DND-41 (cell line): Measurements from ENCODE around the gene VPS16.
A peak's percentile ranks its signal among the peaks of the same experiment; 100 is the strongest.

Experiments
- ATAC-seq: fragments of 200-7000 bp; cut with Tn5 transposase; 3 replicates; pipeline ENCODE4 v1.9.1; 2021; ENCODE audit warnings: low read depth; ENCODE audit not compliant: insufficient read depth
- DNase-seq: peaks from one replicate; pipeline ENCODE4 v3.0.0-alpha.2; 2020
- H2AFZ ChIP-seq: 2 replicates; pipeline ENCODE4 v1.6.0; 2012; ENCODE audit warnings: low read depth, low read length
- H3K27ac ChIP-seq: 2 replicates; pipeline ENCODE4 v1.5.1; 2012; ENCODE audit warnings: low read length, inconsistent platforms
- H3K27me3 ChIP-seq: fragments of 200-600 bp; sonication (generic); 2 replicates; pipeline ENCODE4 v1.6.0; 2012; ENCODE audit warnings: low read length, mild to moderate bottlenecking, inconsistent platforms; ENCODE audit not compliant: insufficient read depth, poor library complexity
- H3K36me3 ChIP-seq: 2 replicates; pipeline ENCODE4 v1.5.1; 2012; ENCODE audit warnings: low read length, inconsistent platforms; ENCODE audit not compliant: insufficient read depth
- H3K4me1 ChIP-seq: 2 replicates; pipeline ENCODE4 v1.5.1; 2012; ENCODE audit warnings: mild to moderate bottlenecking, low read length; ENCODE audit not compliant: insufficient read depth
- H3K4me2 ChIP-seq: 2 replicates; pipeline ENCODE4 v1.6.0; 2012; ENCODE audit warnings: mild to moderate bottlenecking, moderate library complexity, low read length, inconsistent platforms; ENCODE audit not compliant: insufficient read depth
- H3K4me3 ChIP-seq, 2 experiments: fragments of 200-600 bp in 1 of 2; shearing (Covaris generic) in 1 of 2; 2 replicates each; pipeline ENCODE4 v1.5.1; 2012 to 2016; ENCODE audit warnings: inconsistent platforms in 2 of 2, low read length in 2 of 2, mild to moderate bottlenecking in 2 of 2, low read depth in 1 of 2, moderate library complexity in 1 of 2
- H3K79me2 ChIP-seq: 2 replicates; pipeline ENCODE4 v1.6.0; 2012; ENCODE audit warnings: low read length, inconsistent platforms; ENCODE audit not compliant: insufficient read depth
- H3K9ac ChIP-seq: 2 replicates; pipeline ENCODE4 v1.6.0; 2012; ENCODE audit warnings: low read depth, mild to moderate bottlenecking, inconsistent platforms, low read length, moderate library complexity
- H3K9me3 ChIP-seq: 2 replicates; pipeline ENCODE4 v1.5.1; 2012; ENCODE audit warnings: low read length, moderate library complexity, mild to moderate bottlenecking, inconsistent platforms; ENCODE audit not compliant: insufficient read depth, severe bottlenecking
- H4K20me1 ChIP-seq: 2 replicates; pipeline ENCODE4 v1.6.0; 2012; ENCODE audit warnings: low read length; ENCODE audit not compliant: insufficient read depth
- EZH2 ChIP-seq: IDR thresholded peaks from 3 replicates; pipeline ENCODE4 v1.6.1; 2012; ENCODE audit warnings: borderline replicate concordance, low read depth, mild to moderate bottlenecking, moderate library complexity, low read length, inconsistent platforms; ENCODE audit not compliant: severe bottlenecking
- TF ChIP-seq, protein P1 (sequence below): IDR thresholded peaks from 2 replicates; pipeline ENCODE4 v1.5.1; 2012; ENCODE audit warnings: borderline replicate concordance, low read length, moderate library complexity, mild to moderate bottlenecking; ENCODE audit not compliant: poor library complexity, severe bottlenecking; ENCODE audit errors: extremely low read depth

VPS16 gene

GRCh38 chr20:2838847-2839671, 1.5 kb upstream of the VPS16 start:
- no peak for ATAC-seq
- Histone ChIP-seq H3K27me3 (peaks cover 4% of the 10 kb centered on the region), H3K4me3 (no peak overlapping the region), H3K9ac (no peak overlapping the region), H3K27ac (no peak overlapping the region), H3K36me3 (no peaks in the 10 kb centered on the region), H2AFZ (no peak overlapping the region), H3K4me2 (peak overlapping the region; percentile 95; the same call in 1 of the 2 replicates), H3K4me1 (peaks cover 22% of the 10 kb centered on the region), H3K9me3 (no peaks in the 10 kb centered on the region), H3K79me2 (no peaks in the 10 kb centered on the region), H4K20me1 (no peaks in the 10 kb centered on the region)
- DNase-seq, result peak; percentile 3
- TF ChIP-seq, protein P1, sequence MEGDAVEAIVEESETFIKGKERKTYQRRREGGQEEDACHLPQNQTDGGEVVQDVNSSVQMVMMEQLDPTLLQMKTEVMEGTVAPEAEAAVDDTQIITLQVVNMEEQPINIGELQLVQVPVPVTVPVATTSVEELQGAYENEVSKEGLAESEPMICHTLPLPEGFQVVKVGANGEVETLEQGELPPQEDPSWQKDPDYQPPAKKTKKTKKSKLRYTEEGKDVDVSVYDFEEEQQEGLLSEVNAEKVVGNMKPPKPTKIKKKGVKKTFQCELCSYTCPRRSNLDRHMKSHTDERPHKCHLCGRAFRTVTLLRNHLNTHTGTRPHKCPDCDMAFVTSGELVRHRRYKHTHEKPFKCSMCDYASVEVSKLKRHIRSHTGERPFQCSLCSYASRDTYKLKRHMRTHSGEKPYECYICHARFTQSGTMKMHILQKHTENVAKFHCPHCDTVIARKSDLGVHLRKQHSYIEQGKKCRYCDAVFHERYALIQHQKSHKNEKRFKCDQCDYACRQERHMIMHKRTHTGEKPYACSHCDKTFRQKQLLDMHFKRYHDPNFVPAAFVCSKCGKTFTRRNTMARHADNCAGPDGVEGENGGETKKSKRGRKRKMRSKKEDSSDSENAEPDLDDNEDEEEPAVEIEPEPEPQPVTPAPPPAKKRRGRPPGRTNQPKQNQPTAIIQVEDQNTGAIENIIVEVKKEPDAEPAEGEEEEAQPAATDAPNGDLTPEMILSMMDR, result no peak
- TF ChIP-seq EZH2, result no peak

- Histone ChIP-seq H3K9me3 (no peaks in the 10 kb centered on the region), H3K27ac (no peak overlapping the region), H3K36me3 (no peaks in the 10 kb centered on the region), H3K4me1 (peaks cover 22% of the 10 kb centered on the region), H3K27me3 (no peaks in the 10 kb centered on the region), H4K20me1 (no peaks in the 10 kb centered on the region), H3K4me3 (peak overlapping the region in 1 of 2 experiments; percentile 80; a peak in 2 of 4 replicates), H2AFZ (peak overlapping the region; percentile 100), H3K4me2 (peak overlapping the region; percentile 95), H3K9ac (peak overlapping the region; percentile 61; the same call in 1 of the 2 replicates), H3K79me2 (no peaks in the 10 kb centered on the region)
- ATAC-seq (no peak), DNase-seq (peak; percentile 5)
- no peak for TF ChIP-seq EZH2
- TF ChIP-seq, protein P1, result no peak
Measured at GRCh38 chr20:2839732-2840137, 810 bp upstream of the VPS16 start.

GRCh38 chr20:2840967-2841531, 504 bp downstream of the VPS16 start:
- Histone ChIP-seq H4K20me1 (no peaks in the 10 kb centered on the region), H3K9ac (peak overlapping the region; percentile 61), H3K27me3 (no peaks in the 10 kb centered on the region), H3K36me3 (no peaks in the 10 kb centered on the region), H3K79me2 (no peaks in the 10 kb centered on the region), H3K4me3 (peak overlapping the region; percentile 50 to 80; a peak in 3 of 4 replicates), H2AFZ (peak overlapping the region; percentile 100), H3K4me1 (peaks cover 22% of the 10 kb centered on the region), H3K9me3 (no peaks in the 10 kb centered on the region), H3K27ac (peak overlapping the region; percentile 47), H3K4me2 (peak overlapping the region; percentile 95)
- TF ChIP-seq, protein P1, result peak; percentile 3
- TF ChIP-seq EZH2, result no peak
- ATAC-seq (peak; percentile 46), DNase-seq (peak; percentile 40)
